SK-N-SH treated with all-trans-retinoic acid at 6 μM for 48 hours (cell line): ENCODE data around the gene EIF2A.

Source experiments
- ATAC-seq: fragments of 200-7000 bp; cut with Tn5 transposase; 3 replicates; pipeline ENCODE4 v1.9.1; 2020; ENCODE audit warnings: mild to moderate bottlenecking, moderate library complexity
- ARNTL ChIP-seq: fragments of 450-650 bp; formaldehyde crosslinking; IDR thresholded peaks from 2 replicates; pipeline ENCODE4 v1.5.0; 2020; ENCODE audit warnings: low read depth, mild to moderate bottlenecking, moderate library complexity, borderline replicate concordance
- BACH2 ChIP-seq: fragments of 250-450 bp; sonication (Bioruptor Pico); IDR thresholded peaks from 2 replicates; pipeline ENCODE4 v1.9.0; 2021; ENCODE audit warnings: mild to moderate bottlenecking, borderline replicate concordance
- CREB5 ChIP-seq: fragments of 250-450 bp; sonication (Bioruptor Pico); IDR thresholded peaks from 2 replicates; pipeline ENCODE4 v1.5.1; 2020; ENCODE audit warnings: low read depth, mild to moderate bottlenecking, moderate library complexity
- CSDC2 ChIP-seq: fragments of 250-450 bp; sonication (Bioruptor Pico); IDR thresholded peaks from 2 replicates; pipeline ENCODE4 v1.5.0; 2020; ENCODE audit warnings: mild to moderate bottlenecking, moderate library complexity
- CSRNP3 ChIP-seq: fragments of 250-450 bp; sonication (Bioruptor Pico); IDR thresholded peaks from 2 replicates; pipeline ENCODE4 v1.5.1; 2021; ENCODE audit warnings: mild to moderate bottlenecking, moderate library complexity
- ESRRG ChIP-seq: fragments of 250-450 bp; sonication (Bioruptor Pico); IDR thresholded peaks from 2 replicates; pipeline ENCODE4 v1.6.1; 2021; ENCODE audit warnings: mild to moderate bottlenecking
- GLIS3 ChIP-seq: fragments of 250-450 bp; sonication (Bioruptor Pico); IDR thresholded peaks from 2 replicates; pipeline ENCODE4 v1.5.0; 2020; ENCODE audit warnings: mild to moderate bottlenecking, moderate library complexity
- ISL1 ChIP-seq: fragments of 250-450 bp; sonication (Bioruptor Pico); IDR thresholded peaks from 2 replicates; pipeline ENCODE4 v2.1.2; 2022; ENCODE audit warnings: mild to moderate bottlenecking, moderate library complexity
- OSR1 ChIP-seq: fragments of 250-450 bp; sonication (Bioruptor Pico); IDR thresholded peaks from 2 replicates; pipeline ENCODE4 v1.8.0; 2022; ENCODE audit warnings: moderate library complexity, mild to moderate bottlenecking, inconsistent platforms
- PPARA ChIP-seq: fragments of 250-450 bp; sonication (Bioruptor Pico); IDR thresholded peaks from 2 replicates; pipeline ENCODE4 v1.5.0; 2020; ENCODE audit warnings: mild to moderate bottlenecking, borderline replicate concordance
- RARB ChIP-seq: fragments of 250-450 bp; sonication (Bioruptor Pico); IDR thresholded peaks from 2 replicates; pipeline ENCODE4 v1.8.0; 2021; ENCODE audit warnings: mild to moderate bottlenecking, moderate library complexity
- TCF4 ChIP-seq: fragments of 250-450 bp; sonication (Bioruptor Pico); IDR thresholded peaks from 2 replicates; pipeline ENCODE4 v1.8.0; 2021; ENCODE audit warnings: mild to moderate bottlenecking, moderate library complexity, borderline replicate concordance
- TOX ChIP-seq: fragments of 250-450 bp; sonication (Bioruptor Pico); IDR thresholded peaks from 2 replicates; pipeline ENCODE4 v1.8.0; 2021; ENCODE audit warnings: mild to moderate bottlenecking, moderate library complexity, borderline replicate concordance
- TSHZ2 ChIP-seq: fragments of 250-450 bp; sonication (Bioruptor Pico); IDR thresholded peaks from 2 replicates; pipeline ENCODE4 v1.5.0; 2020; ENCODE audit warnings: mild to moderate bottlenecking, moderate library complexity
- ZC3H10 ChIP-seq: fragments of 250-450 bp; sonication (Bioruptor Pico); IDR thresholded peaks from 2 replicates; pipeline ENCODE4 v1.5.1; 2021; ENCODE audit warnings: mild to moderate bottlenecking, moderate library complexity
- ZFP3 ChIP-seq: fragments of 250-450 bp; sonication (Bioruptor Pico); IDR thresholded peaks from 2 replicates; pipeline ENCODE4 v1.5.0; 2020; ENCODE audit warnings: mild to moderate bottlenecking, moderate library complexity
- ZFP30 ChIP-seq: fragments of 450-650 bp; formaldehyde crosslinking; IDR thresholded peaks from 2 replicates; pipeline ENCODE4 v1.5.0; 2022; ENCODE audit warnings: mild to moderate bottlenecking, moderate library complexity
- ZNF565 ChIP-seq: fragments of 450-650 bp; formaldehyde crosslinking; conservative IDR thresholded peaks from 2 replicates; pipeline ENCODE4 v1.5.0; 2020; ENCODE audit warnings: low read depth, mild to moderate bottlenecking, moderate library complexity
- ZNF70 ChIP-seq: fragments of 450-650 bp; formaldehyde crosslinking; IDR thresholded peaks from 2 replicates; pipeline ENCODE4 v1.5.0; 2020; ENCODE audit warnings: mild to moderate bottlenecking, moderate library complexity
- ZNF8 ChIP-seq: fragments of 450-650 bp; formaldehyde crosslinking; IDR thresholded peaks from 2 replicates; pipeline ENCODE4 v1.5.0; 2020; ENCODE audit warnings: mild to moderate bottlenecking, moderate library complexity
- TF ChIP-seq, protein P1 (sequence below): fragments of 250-450 bp; sonication (Bioruptor Pico); IDR thresholded peaks from 2 replicates; pipeline ENCODE4 v1.8.0; 2021; ENCODE audit warnings: low read depth, mild to moderate bottlenecking, moderate library complexity, borderline replicate concordance
- TF ChIP-seq, protein P2 (sequence below): fragments of 250-450 bp; sonication (Bioruptor Pico); IDR thresholded peaks from 2 replicates; pipeline ENCODE4 v1.8.0; 2020; ENCODE audit warnings: mild to moderate bottlenecking, moderate library complexity, borderline replicate concordance

EIF2A gene

DNA sequence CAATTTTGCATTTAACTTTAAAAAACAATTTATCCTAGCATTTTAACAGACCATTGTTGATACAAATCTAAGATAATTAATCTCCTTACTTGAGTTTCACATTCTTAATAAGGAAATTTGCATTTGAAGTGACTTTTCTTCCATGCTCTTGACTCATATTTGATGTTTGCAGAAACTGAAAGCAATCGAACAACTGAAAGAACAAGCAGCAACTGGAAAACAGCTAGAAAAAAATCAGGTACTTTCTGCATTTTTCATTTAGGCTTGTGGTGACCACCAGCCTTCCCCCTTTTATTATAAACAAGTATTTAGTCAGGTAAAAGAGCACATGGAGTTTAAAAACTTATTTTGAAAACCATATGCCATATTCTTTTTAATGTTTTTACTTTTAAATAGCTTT is 36.4 kb downstream of the EIF2A start:
- TF ChIP-seq RARB (CRISPR knock-in tag) (no peak), ESRRG (CRISPR knock-in tag) (no peak), ZFP30 (CRISPR knock-in tag) (no peak), ZNF8 (CRISPR knock-in tag) (no peak), PPARA (no peak), ISL1 (no peak), ZNF565 (CRISPR knock-in tag) (no peak), TCF4 (no peak), ZC3H10 (CRISPR knock-in tag) (no peak), TOX (CRISPR knock-in tag) (no peak), TSHZ2 (CRISPR knock-in tag) (no peak), CSRNP3 (no peak), ZNF70 (CRISPR knock-in tag) (no peak), OSR1 (CRISPR knock-in tag) (no peak), GLIS3 (CRISPR knock-in tag) (no peak), CREB5 (no peak), ZFP3 (no peak), ARNTL (CRISPR knock-in tag) (no peak)
- TF ChIP-seq, protein P1, sequence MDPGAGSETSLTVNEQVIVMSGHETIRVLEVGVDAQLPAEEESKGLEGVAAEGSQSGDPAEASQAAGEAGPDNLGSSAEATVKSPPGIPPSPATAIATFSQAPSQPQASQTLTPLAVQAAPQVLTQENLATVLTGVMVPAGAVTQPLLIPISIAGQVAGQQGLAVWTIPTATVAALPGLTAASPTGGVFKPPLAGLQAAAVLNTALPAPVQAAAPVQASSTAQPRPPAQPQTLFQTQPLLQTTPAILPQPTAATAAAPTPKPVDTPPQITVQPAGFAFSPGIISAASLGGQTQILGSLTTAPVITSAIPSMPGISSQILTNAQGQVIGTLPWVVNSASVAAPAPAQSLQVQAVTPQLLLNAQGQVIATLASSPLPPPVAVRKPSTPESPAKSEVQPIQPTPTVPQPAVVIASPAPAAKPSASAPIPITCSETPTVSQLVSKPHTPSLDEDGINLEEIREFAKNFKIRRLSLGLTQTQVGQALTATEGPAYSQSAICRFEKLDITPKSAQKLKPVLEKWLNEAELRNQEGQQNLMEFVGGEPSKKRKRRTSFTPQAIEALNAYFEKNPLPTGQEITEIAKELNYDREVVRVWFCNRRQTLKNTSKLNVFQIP (CRISPR knock-in tag) = no peak
- TF ChIP-seq, protein P2, sequence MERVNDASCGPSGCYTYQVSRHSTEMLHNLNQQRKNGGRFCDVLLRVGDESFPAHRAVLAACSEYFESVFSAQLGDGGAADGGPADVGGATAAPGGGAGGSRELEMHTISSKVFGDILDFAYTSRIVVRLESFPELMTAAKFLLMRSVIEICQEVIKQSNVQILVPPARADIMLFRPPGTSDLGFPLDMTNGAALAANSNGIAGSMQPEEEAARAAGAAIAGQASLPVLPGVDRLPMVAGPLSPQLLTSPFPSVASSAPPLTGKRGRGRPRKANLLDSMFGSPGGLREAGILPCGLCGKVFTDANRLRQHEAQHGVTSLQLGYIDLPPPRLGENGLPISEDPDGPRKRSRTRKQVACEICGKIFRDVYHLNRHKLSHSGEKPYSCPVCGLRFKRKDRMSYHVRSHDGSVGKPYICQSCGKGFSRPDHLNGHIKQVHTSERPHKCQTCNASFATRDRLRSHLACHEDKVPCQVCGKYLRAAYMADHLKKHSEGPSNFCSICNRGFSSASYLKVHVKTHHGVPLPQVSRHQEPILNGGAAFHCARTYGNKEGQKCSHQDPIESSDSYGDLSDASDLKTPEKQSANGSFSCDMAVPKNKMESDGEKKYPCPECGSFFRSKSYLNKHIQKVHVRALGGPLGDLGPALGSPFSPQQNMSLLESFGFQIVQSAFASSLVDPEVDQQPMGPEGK (CRISPR knock-in tag) = no peak
- ATAC-seq = no peak

DNA sequence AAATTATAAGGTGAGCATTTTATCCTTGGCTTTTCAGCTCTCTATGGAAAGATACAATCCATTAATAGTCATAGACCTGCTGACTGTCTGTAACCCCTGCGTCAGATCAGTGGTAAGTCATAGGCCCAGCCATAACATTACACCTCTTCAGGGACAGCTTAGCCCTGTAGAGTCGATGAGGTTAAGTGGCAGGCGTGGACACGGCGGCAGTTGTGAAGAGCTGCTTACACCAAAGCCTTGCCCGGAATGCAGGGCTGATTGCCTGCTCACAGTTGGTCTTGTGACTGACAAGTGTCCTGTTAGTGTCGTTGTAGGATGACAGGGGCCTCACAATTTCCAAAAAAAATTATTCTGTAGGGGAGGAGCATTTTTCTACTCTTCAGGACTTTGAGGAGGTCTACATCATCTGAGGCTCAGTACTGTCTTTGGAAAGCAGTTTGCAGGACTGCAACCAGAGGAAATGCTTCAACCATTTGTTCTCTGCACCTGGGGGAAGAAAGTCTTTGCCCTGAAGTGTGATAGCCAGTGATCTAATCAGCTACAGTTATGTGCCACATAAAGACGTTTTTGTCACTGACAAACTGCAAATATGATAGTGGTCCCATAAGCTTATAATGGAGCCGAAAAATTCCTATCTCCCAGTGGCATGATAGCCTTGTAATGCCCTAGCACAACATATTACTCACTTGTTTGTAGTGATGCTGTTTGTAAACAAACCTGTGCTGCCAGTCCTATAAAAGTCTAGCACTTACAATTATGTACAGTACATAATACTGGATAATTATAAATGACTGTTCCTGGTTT is 41.6 kb downstream of the EIF2A start:
- TF ChIP-seq ZC3H10 (CRISPR knock-in tag) = no peak
- TF ChIP-seq TSHZ2 (CRISPR knock-in tag) = no peak
- no peak for TF ChIP-seq TCF4
- TF ChIP-seq BACH2 (CRISPR knock-in tag) = no peak
- TF ChIP-seq ARNTL (CRISPR knock-in tag) = no peak
- TF ChIP-seq RARB (CRISPR knock-in tag) = no peak
- TF ChIP-seq ZFP30 (CRISPR knock-in tag) = no peak
- TF ChIP-seq PPARA = no peak
- no peak for TF ChIP-seq CSDC2
- TF ChIP-seq ZNF8 (CRISPR knock-in tag) = no peak
- no peak for TF ChIP-seq CSRNP3
- no peak for TF ChIP-seq GLIS3 (CRISPR knock-in tag)
- TF ChIP-seq CREB5 = no peak
- TF ChIP-seq, all 23 proteins: peak for 0
- peak; percentile 34; the same call in 2 of the 3 replicates for ATAC-seq
